Lower leg skin (tissue), 4 donors: ENCODE measurements around the gene XRCC4. TPM values are rescaled to one million over a fixed set of nuclear protein-coding genes. Genes with fewer than 3 reads are reported as not detected.
"Not testable (repeated sequence)": the region's sequence is repeated elsewhere in the genome, so short reads cannot be mapped to it uniquely, and the experiment has no call there.

Source experiments
- DNase-seq, 2 donors: peaks; one replicate each; pipeline ENCODE4 v3.0.0-alpha.2; 2019; ENCODE audit warnings: low spot score in 2 of 2
- H3K4me3 ChIP-seq: fragments of 200-600 bp; sonication (generic); 2 replicates; pipeline ENCODE4 v1.5.1; 2017; ENCODE audit warnings: mild to moderate bottlenecking, low read depth; ENCODE audit not compliant: poor library complexity, severe bottlenecking
- CTCF ChIP-seq, 3 donors: fragments of 450-650 bp; IDR thresholded peaks; one replicate each; pipeline ENCODE4 v1.5.1; 2016; ENCODE audit warnings: antibody characterized with exemption in 3 of 3, mild to moderate bottlenecking in 3 of 3, moderate library complexity in 2 of 3
- POLR2A ChIP-seq, 2 donors: fragments of 450-650 bp; IDR thresholded peaks; one replicate each; pipeline ENCODE4 v1.6.1; 2016 to 2017; ENCODE audit warnings: antibody characterized with exemption in 2 of 2, mild to moderate bottlenecking in 1 of 2, moderate library complexity in 1 of 2
- WGBS, 2 donors: methylation state at CpG; one replicate each; pipeline ENCODE4 v1.1.5; 2018; 5-methylcytosine and 5-hydroxymethylcytosine counted together
- intact Hi-C: fragments of 100-400 bp; cut with DNase I; formaldehyde crosslinking; loops from one replicate; pipeline ENCODE4 v1.15.0; 2023; ENCODE audit warnings: low total_unique reads
- total RNA-seq, 4 donors: library from RNA; depleted of rRNA; stranded (reverse); fragments of >200 nt; gene quantifications; one replicate each; pipeline ENCODE4 v1.1.0, GENCODE V29; 2016

The XRCC4 gene
- total RNA-seq, 4 donors from 2014 or later, result 2.0 to 7.0 (median 4.2) TPM

DNA sequence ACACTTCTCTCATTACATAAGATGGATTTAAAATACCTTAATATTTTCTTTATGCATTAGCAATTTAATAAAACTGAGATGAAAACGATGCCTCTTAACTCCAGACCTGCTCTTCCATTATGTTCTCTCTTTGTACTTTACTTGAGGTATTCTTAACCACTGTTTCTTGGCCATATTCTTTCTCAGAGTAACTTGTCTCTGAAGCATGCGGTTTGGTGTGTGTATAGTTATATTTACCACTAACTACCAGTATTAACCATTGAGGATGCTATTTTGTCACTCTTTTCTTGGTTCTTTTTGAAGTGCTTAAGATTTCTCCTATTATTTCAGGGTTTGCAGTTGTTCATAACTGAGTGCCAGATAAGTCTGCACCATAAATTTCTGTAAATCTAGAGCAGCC, 18.0 kb upstream of the XRCC4 start:
- 57 to 80% methylated on average over 2 of the region's 2 CpGs for WGBS, 2 donors

GRCh38 chr5:83066548-83067110, 10.7 kb upstream of the XRCC4 start:
- intact Hi-C loops, result no loop called here
- no peak for DNase-seq
- 89 to 91% methylated on average over 3 of the region's 3 CpGs for WGBS, 2 donors
- TF ChIP-seq CTCF (IDR thresholded peaks at IDR 0.05) (no peak), POLR2A (IDR thresholded peaks at IDR 0.05) (no peak)
- H3K4me3 ChIP-seq, result no peak overlapping the region

More for the DNA sequence above, 18.0 kb upstream of the XRCC4 start:
- no peak overlapping the region for H3K4me3 ChIP-seq
- TF ChIP-seq POLR2A (IDR thresholded peaks at IDR 0.05), result no peak
- TF ChIP-seq CTCF (IDR thresholded peaks at IDR 0.05), result no peak
- DNase-seq, result no peak
- intact Hi-C loops, result no loop called here

DNA sequence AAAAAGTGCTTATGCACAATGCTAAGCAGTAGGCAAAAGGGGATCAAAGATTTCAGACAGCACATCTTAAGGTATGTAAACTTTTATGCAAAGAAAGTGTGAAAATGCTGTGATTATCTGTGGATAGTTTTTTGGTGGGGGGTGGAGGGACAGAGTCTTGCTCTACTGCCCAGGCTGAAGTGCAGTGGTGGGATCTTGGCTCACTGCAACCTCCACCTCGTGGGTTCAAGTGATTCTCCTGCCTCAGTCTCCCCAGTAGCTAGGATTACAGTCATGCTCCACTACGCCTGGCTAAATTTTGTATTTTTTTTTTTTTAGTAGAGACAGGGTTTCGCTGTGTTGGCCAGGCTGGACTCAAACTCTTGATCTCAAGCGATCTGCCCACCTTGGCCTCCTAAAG, 10.0 kb upstream of the XRCC4 start:
- H3K4me3 ChIP-seq, intact Hi-C loops, DNase-seq: not testable (repeated sequence)
- WGBS, 2 donors, result 96 to 98% methylated on average over 4 of the region's 4 CpGs

DNA sequence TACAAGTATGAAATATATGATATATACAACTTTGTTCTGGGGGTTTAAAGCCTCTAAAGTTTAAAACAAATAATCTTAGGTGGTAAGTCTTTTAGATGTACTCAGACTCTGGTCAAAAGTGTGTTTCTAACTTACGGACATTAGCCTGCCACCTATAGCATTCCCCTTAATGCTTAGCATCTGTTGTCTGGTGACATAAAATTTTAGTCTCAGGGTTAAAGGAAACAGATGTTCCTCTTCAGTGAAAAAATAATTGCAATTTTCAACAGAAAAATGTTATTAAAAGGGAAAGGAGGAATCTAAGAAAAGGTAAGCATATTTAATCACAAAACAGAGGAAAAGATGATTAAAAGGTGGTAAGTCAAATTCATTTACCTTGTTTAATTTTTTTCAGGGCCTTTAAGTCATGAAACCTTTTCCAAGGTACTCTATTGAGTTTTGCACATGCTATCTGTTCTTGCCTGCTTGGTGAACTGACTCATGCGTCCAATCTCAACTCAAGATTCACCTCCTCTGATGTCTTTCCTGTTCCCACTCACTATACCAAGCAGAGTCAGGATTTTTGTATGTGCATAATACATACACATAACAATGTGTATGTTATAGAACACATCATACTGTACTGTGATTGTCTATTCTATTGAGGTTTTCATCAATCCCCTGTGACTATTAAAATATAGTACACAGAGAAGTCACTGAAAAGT, 8.1 kb upstream of the XRCC4 start:
- DNase-seq, result no peak
- intact Hi-C loops, result no loop called here
- H3K4me3 ChIP-seq, result no peak overlapping the region
- 83 to 85% methylated on average over 2 of the region's 2 CpGs for WGBS, 2 donors
- TF ChIP-seq POLR2A (IDR thresholded peaks at IDR 0.05), result no peak
- no peak for TF ChIP-seq CTCF (IDR thresholded peaks at IDR 0.05)

GRCh38 chr5:83071286-83072051, 5.9 kb upstream of the XRCC4 start:
- DNase-seq, result no peak
- WGBS, 2 donors, result 63 to 67% methylated on average over 2 of the region's 2 CpGs
- TF ChIP-seq POLR2A (IDR thresholded peaks at IDR 0.05) (no peak), CTCF (IDR thresholded peaks at IDR 0.05) (no peak)
- no peak overlapping the region for H3K4me3 ChIP-seq
- intact Hi-C loops, result no loop called here

GRCh38 chr5:83072966-83073365, 4.4 kb upstream of the XRCC4 start:
- H3K4me3 ChIP-seq, result no peak overlapping the region
- TF ChIP-seq CTCF (IDR thresholded peaks at IDR 0.05) (no peak), POLR2A (IDR thresholded peaks at IDR 0.05) (no peak)
- 58 to 64% methylated on average over 6 of the region's 6 CpGs for WGBS, 2 donors
- peak in 1 of 2 donors; percentile 24 for DNase-seq
- intact Hi-C loops, result no loop called here
